ENCODE data around the gene PLA2G3.

DNA sequence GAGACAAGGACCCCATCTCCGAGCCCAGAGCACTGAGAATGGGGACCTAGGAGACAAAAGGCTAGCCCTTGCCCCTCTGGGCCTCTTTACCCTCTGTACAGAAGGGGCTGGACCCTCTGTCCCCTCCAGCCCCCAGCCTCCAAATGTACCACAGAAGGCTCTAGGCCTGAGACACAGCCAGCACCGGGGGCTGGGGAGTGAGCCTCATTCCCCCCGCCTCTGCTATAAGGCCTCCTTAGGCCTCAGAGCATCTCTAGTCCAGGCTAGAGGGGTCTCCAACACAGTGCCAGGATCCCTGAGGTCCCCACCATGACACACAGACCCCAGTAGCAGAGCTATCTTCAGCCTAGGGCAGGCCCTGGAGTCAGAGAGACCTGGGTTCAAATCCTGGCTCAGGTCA lies 54.4 kb downstream of the PLA2G3 start:
- TF ChIP-seq EZH2 (IDR thresholded peaks at IDR 0.05; ENCODE audit: insufficient read depth, poor library complexity, severe bottlenecking) (no peak), EZH2phosphoT487 (IDR thresholded peaks at IDR 0.05; ENCODE audit: insufficient read depth, low read depth) (no peak)
